GM12878 (cell line): ENCODE data around the gene FOXA2. TPM values are rescaled to one million over a fixed set of nuclear protein-coding genes. Genes with fewer than 3 reads are reported as not detected.

Experiments
- ATAC-seq: fragments of 200-7000 bp; cut with Tn5 transposase; 3 replicates; pipeline ENCODE4 v1.9.1; 2020; ENCODE audit warnings: mild to moderate bottlenecking, moderate library complexity
- BruUV-seq: library from RNA; stranded (reverse); fragments of 400-500 nt; replicated peaks from 2 replicates; lab custom pipeline; 2021; lab: Mats Ljungman, UMichigan
- CTCF ChIA-PET: fragments of 300-600 bp; sonication (Branson Sonifier 250); formaldehyde crosslinking; extraction: SDS; loops from one replicate; lab custom pipeline; 2021; ENCODE audit warnings: inconsistent platforms; lab: Yijun Ruan, JAX
- POLR2A ChIA-PET: fragments of 350-600 bp; formaldehyde crosslinking; extraction: SDS; loops from one replicate; lab custom pipeline; 2021; ENCODE audit warnings: inconsistent platforms; lab: Charles Lee
- RAD21 ChIA-PET: fragments of 300-600 bp; sonication (Branson Sonifier 250); formaldehyde crosslinking; loops from one replicate; lab custom pipeline; 2023; ENCODE audit warnings: antibody characterized with exemption; ENCODE audit not compliant: unreplicated experiment; lab: Charles Lee
- SMC1A ChIA-PET: fragments of 300-600 bp; sonication (Branson Sonifier 250); formaldehyde crosslinking; loops from one replicate; lab custom pipeline; 2023; ENCODE audit not compliant: unreplicated experiment, uncharacterized antibody; lab: Charles Lee
- DNase-seq: peaks from one replicate; pipeline ENCODE4 v3.0.0-alpha.2; 2011; ENCODE audit warnings: low read depth, low spot score
- FAIRE-seq: peaks from 3 replicates; lab custom pipeline; 2011; peaks lifted over from hg19 to GRCh38; lab: Jason Lieb, UNC
- H2AFZ ChIP-seq: 2 replicates; pipeline ENCODE4 v1.6.0; 2011; ENCODE audit warnings: low read depth, low read length, control low read depth; ENCODE audit not compliant: control insufficient read depth
- H3K27ac ChIP-seq: 2 replicates; pipeline ENCODE4 v1.5.1; 2011; ENCODE audit warnings: control low read depth; ENCODE audit not compliant: control insufficient read depth, insufficient read depth
- H3K27me3 ChIP-seq, 2 experiments: replicated peaks in 1 of 2; 2 replicates each; pipeline versions ENCODE4 v1.6.0 to v1.6.1; 2011; ENCODE audit warnings: low read length in 1 of 2; ENCODE audit not compliant: control insufficient read depth in 2 of 2, insufficient read depth in 2 of 2
- H3K36me3 ChIP-seq, 2 experiments: 2 replicates each; pipeline ENCODE4 v1.5.1; 2011; ENCODE audit warnings: low read length in 1 of 2; ENCODE audit not compliant: control insufficient read depth in 2 of 2, insufficient read depth in 2 of 2
- H3K4me1 ChIP-seq: 2 replicates; pipeline ENCODE4 v1.6.1; 2011; ENCODE audit warnings: mild to moderate bottlenecking, low read length, moderate library complexity, mixed read lengths; ENCODE audit not compliant: control insufficient read depth, insufficient read depth
- H3K4me2 ChIP-seq: 2 replicates; pipeline ENCODE4 v1.6.0; 2011; ENCODE audit warnings: control low read depth; ENCODE audit not compliant: control insufficient read depth, insufficient read depth
- H3K4me3 ChIP-seq: fragments of 200-600 bp; sonication (generic); 2 replicates; pipeline ENCODE4 v1.5.1; 2016
- H3K79me2 ChIP-seq: 2 replicates; pipeline ENCODE4 v1.6.0; 2011; ENCODE audit warnings: low read length; ENCODE audit not compliant: control insufficient read depth, insufficient read depth
- H3K9ac ChIP-seq: 2 replicates; pipeline ENCODE4 v1.8.0; 2011; ENCODE audit warnings: low read length, control low read depth, mixed read lengths; ENCODE audit not compliant: control insufficient read depth, insufficient read depth
- H3K9me3 ChIP-seq: replicated peaks from 3 replicates; pipeline ENCODE4 v1.5.1; 2011; ENCODE audit warnings: mild to moderate bottlenecking, low read length; ENCODE audit not compliant: control insufficient read depth, insufficient read depth
- H4K20me1 ChIP-seq: 2 replicates; pipeline ENCODE4 v1.6.0; 2011; ENCODE audit not compliant: control insufficient read depth, insufficient read depth
- ASH2L ChIP-seq: fragments of 300-600, 200-600 bp; sonication (generic); IDR thresholded peaks from 2 replicates; pipeline ENCODE4 v1.6.1; 2017; ENCODE audit warnings: low read depth, mild to moderate bottlenecking, borderline replicate concordance
- CHD1 ChIP-seq: IDR thresholded peaks from 2 replicates; pipeline ENCODE4 v1.6.1; 2012; ENCODE audit warnings: low read depth, low read length, improper control_type of control experiment
- CREB1 ChIP-seq: IDR thresholded peaks from 2 replicates; pipeline ENCODE4 v1.6.1; 2012; ENCODE audit warnings: low read depth, mild to moderate bottlenecking, inconsistent platforms
- EED ChIP-seq: sonication (generic); IDR thresholded peaks from 2 replicates; pipeline ENCODE4 v1.6.1; 2016; ENCODE audit warnings: antibody characterized with exemption, low read depth
- EGR1 ChIP-seq, 2 experiments: IDR thresholded peaks; 1 replicate in 1 of 2; 2 replicates in 1 of 2; pipeline ENCODE4 v1.6.1; 2011 to 2012; ENCODE audit warnings: low read depth in 2 of 2, low read length in 2 of 2, borderline replicate concordance in 1 of 2, mild to moderate bottlenecking in 1 of 2, moderate library complexity in 1 of 2
- ESRRA ChIP-seq: IDR thresholded peaks from 2 replicates; pipeline ENCODE4 v1.6.1; 2012; ENCODE audit warnings: mild to moderate bottlenecking, low read length, improper control_type of control experiment
- GABPA ChIP-seq: IDR thresholded peaks from 2 replicates; pipeline ENCODE4 v1.6.1; 2014; ENCODE audit warnings: antibody characterized with exemption, low read depth, mild to moderate bottlenecking, inconsistent platforms
- HDGF ChIP-seq: fragments of 450-650 bp; IDR thresholded peaks from 2 replicates; pipeline ENCODE4 v1.6.1; 2016; ENCODE audit warnings: antibody characterized with exemption
- IKZF2 ChIP-seq, 2 experiments: fragments of 450-650 bp; IDR thresholded peaks; 2 replicates each; pipeline ENCODE4 v1.6.1; 2017; ENCODE audit warnings: mild to moderate bottlenecking in 2 of 2, moderate library complexity in 2 of 2
- IRF4 ChIP-seq: IDR thresholded peaks from 2 replicates; pipeline ENCODE4 v1.6.1; 2011; ENCODE audit warnings: low read depth, low read length
- NBN ChIP-seq: fragments of 450-650 bp; IDR thresholded peaks from 2 replicates; pipeline ENCODE4 v1.6.1; 2016
- TCF7 ChIP-seq: IDR thresholded peaks from 2 replicates; pipeline ENCODE4 v1.6.1; 2014; ENCODE audit warnings: antibody characterized with exemption, borderline replicate concordance
- ZNF217 ChIP-seq: fragments of 450-650 bp; IDR thresholded peaks from 2 replicates; pipeline ENCODE4 v1.6.1; 2017; ENCODE audit warnings: antibody characterized with exemption, mild to moderate bottlenecking
- ZSCAN29 ChIP-seq: fragments of 450-650 bp; IDR thresholded peaks from 2 replicates; pipeline ENCODE4 v1.6.1; 2017; ENCODE audit warnings: mild to moderate bottlenecking, moderate library complexity
- WGBS: methylation state at CpG from one replicate; pipeline ENCODE4 v1.1.6; 2016; ENCODE audit warnings: low lambda C conversion rate; ENCODE audit not compliant: insufficient replicate concordance, insufficient coverage; ENCODE audit errors: missing lambda C conversion rate; 5-methylcytosine and 5-hydroxymethylcytosine counted together
- in situ Hi-C: fragments of 300-500 bp; cut with MboI; formaldehyde crosslinking; loops from 9 replicates; pipeline ENCODE4 v1.14.3; 2018; ENCODE audit warnings: mixed read lengths
- intact Hi-C: fragments of 100-400 bp; cut with micrococcal nuclease; formaldehyde crosslinking; loops from one replicate; pipeline ENCODE4 v1.14.2; 2022; ENCODE audit not compliant: unreplicated experiment
- polyA plus RNA-seq, 11 experiments: library from polyadenylated mRNA; depleted of rRNA in 4 of 11; unstranded in 6 of 11; stranded (reverse) in 5 of 11; fragments of >200 nt; fragmentation: Nextera tagmentation in 4 of 11; fragmentation: Illumina TruSeq in 1 of 11; extraction: Ambion mirVana in 4 of 11; extraction: Trizol in 1 of 11; gene quantifications; 1 replicate in 1 of 11; 2 replicates in 10 of 11; pipeline versions ENCODE4 v1.2.1 to v1.2.3, GENCODE V29; 2011 to 2016; ENCODE audit warnings: inconsistent platforms in 2 of 11, missing spikeins in 2 of 11, low read depth in 1 of 11
- total RNA-seq, 4 experiments: library from RNA; depleted of rRNA in 3 of 4; stranded (reverse); fragments of >200 nt in 3 of 4; fragmentation: Illumina TruSeq in 1 of 4; extraction: Trizol in 1 of 4; gene quantifications; 2 replicates each; pipeline versions ENCODE4 v1.2.1 to v1.2.3, GENCODE V29; 2013 to 2021
- TF ChIP-seq, protein P1 (sequence below), 3 experiments: IDR thresholded peaks in 2 of 3; conservative IDR thresholded peaks in 1 of 3; 2 replicates each; pipeline ENCODE4 v1.5.1; 2011; ENCODE audit warnings: low read depth in 3 of 3, low read length in 3 of 3, mild to moderate bottlenecking in 3 of 3, control low read depth in 2 of 3, moderate library complexity in 2 of 3, inconsistent platforms in 1 of 3, mixed read lengths in 1 of 3; ENCODE audit not compliant: control insufficient read depth in 2 of 3, insufficient read depth in 1 of 3; ENCODE audit errors: extremely low read depth in 1 of 3

The FOXA2 gene
- total and polyA plus RNA-seq, 10 of the 15 experiments (the other 5 are each of a cell fraction or from before 2014, with no cell fraction given) = not detected

DNA sequence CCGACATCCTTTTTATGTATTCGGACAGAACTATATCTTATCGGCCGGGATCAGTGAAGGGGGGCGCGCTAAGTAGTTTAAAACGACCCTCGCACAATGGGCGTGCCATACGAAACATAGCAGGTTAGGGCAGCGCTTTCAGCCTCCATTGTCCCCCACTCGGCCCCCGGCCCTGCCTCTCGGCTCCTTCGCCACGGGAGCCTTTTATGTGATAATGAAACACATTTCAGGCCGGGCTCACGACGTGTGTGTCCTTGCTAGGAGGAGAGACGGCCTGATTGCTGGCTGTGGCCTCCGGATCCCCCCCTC lies 5.3 kb downstream of the FOXA2 start:
- Histone ChIP-seq H2AFZ (no peak overlapping the region), H3K9ac (no peak overlapping the region), H3K4me1 (peaks cover 17% of the 10 kb centered on the region), H3K79me2 (no peaks in the 10 kb centered on the region), H3K4me3 (no peak overlapping the region), H3K9me3 (peaks cover 3% of the 10 kb centered on the region; the same call in 1 of the 3 replicates), H3K4me2 (no peak overlapping the region), H3K36me3 (no peaks in the 10 kb centered on the region), H3K27ac (no peak overlapping the region), H4K20me1 (no peaks in the 10 kb centered on the region), H3K27me3 (peaks cover 0 to 12% of the 10 kb centered on the region in 2 experiments; a peak in 3 of 4 replicates)
- DNase-seq (no peak), FAIRE-seq (no peak), ATAC-seq (no peak)
- WGBS = 68% methylated on average over 18 of the region's 21 CpGs
- intact Hi-C loops = no loop called here
- no peak for TF ChIP-seq EED
- no peak for TF ChIP-seq HDGF
- TF ChIP-seq GABPA = no peak
- no peak for TF ChIP-seq ESRRA
- TF ChIP-seq CHD1 = no peak
- TF ChIP-seq IKZF2 (IDR thresholded peaks at IDR 0.05) = no peak
- no peak for TF ChIP-seq NBN
- TF ChIP-seq, protein P1, sequence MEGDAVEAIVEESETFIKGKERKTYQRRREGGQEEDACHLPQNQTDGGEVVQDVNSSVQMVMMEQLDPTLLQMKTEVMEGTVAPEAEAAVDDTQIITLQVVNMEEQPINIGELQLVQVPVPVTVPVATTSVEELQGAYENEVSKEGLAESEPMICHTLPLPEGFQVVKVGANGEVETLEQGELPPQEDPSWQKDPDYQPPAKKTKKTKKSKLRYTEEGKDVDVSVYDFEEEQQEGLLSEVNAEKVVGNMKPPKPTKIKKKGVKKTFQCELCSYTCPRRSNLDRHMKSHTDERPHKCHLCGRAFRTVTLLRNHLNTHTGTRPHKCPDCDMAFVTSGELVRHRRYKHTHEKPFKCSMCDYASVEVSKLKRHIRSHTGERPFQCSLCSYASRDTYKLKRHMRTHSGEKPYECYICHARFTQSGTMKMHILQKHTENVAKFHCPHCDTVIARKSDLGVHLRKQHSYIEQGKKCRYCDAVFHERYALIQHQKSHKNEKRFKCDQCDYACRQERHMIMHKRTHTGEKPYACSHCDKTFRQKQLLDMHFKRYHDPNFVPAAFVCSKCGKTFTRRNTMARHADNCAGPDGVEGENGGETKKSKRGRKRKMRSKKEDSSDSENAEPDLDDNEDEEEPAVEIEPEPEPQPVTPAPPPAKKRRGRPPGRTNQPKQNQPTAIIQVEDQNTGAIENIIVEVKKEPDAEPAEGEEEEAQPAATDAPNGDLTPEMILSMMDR (IDR thresholded peaks at IDR 0.05 in 2 of 3, conservative IDR thresholded peaks at IDR 0.05 in 1 of 3; ENCODE audit: control insufficient read depth in 2 of 3, extremely low read depth in 1 of 3, insufficient read depth in 1 of 3, low read depth in 3 of 3, low read length in 3 of 3) = no peak
- TF ChIP-seq ASH2L = no peak
- TF ChIP-seq TCF7 = no peak
- no peak for TF ChIP-seq CREB1
- no peak for TF ChIP-seq ZNF217
- TF ChIP-seq ZSCAN29 = no peak
- TF ChIP-seq IRF4 = no peak
- TF ChIP-seq EGR1 (IDR thresholded peaks at IDR 0.05; ENCODE audit: borderline replicate concordance in 1 of 2, low read depth in 2 of 2, low read length in 2 of 2) = no peak
- no TSS peak for BruUV-seq
- ChIA-PET RAD21 (no interaction called here), CTCF (no interaction called here), POLR2A (no interaction called here), SMC1A (no interaction called here)
- in situ Hi-C loops = no loop called here
